H9 (cell line): ENCODE data around the gene PEX10. TPM values are rescaled to one million over a fixed set of nuclear protein-coding genes. Genes with fewer than 3 reads are reported as not detected.

Experiments
- DNase-seq: peaks from one replicate; pipeline ENCODE4 v3.0.0-alpha.2; 2017
- H2AFZ ChIP-seq: one replicate; pipeline ENCODE4 v1.6.1; 2013; ENCODE audit warnings: mild to moderate bottlenecking, low read length, control low read depth, moderate library complexity
- H2AK5ac ChIP-seq: 2 replicates; pipeline ENCODE4 v1.6.1; 2013; ENCODE audit warnings: low read length, control low read depth, mixed read lengths; ENCODE audit not compliant: insufficient read length
- H2BK120ac ChIP-seq: one replicate; pipeline ENCODE4 v1.6.1; 2013; ENCODE audit warnings: low read depth, mild to moderate bottlenecking, low read length, control low read depth, inconsistent platforms; ENCODE audit not compliant: poor library complexity, severe bottlenecking
- H2BK12ac ChIP-seq: 2 replicates; pipeline ENCODE4 v1.6.1; 2013; ENCODE audit warnings: low read length, control low read depth, mixed read lengths, low read depth; ENCODE audit not compliant: insufficient read length
- H2BK15ac ChIP-seq: 2 replicates; pipeline ENCODE4 v1.6.1; 2013; ENCODE audit warnings: low read depth, low read length, control low read depth
- H2BK20ac ChIP-seq: one replicate; pipeline ENCODE4 v1.6.1; 2013; ENCODE audit warnings: low read depth, mild to moderate bottlenecking, low read length, control low read depth, inconsistent platforms; ENCODE audit not compliant: poor library complexity, severe bottlenecking
- H2BK5ac ChIP-seq: 2 replicates; pipeline ENCODE4 v1.6.1; 2013; ENCODE audit warnings: low read length, control low read depth, mixed read lengths; ENCODE audit not compliant: insufficient read length
- H3K14ac ChIP-seq: 2 replicates; pipeline ENCODE4 v1.6.1; 2013; ENCODE audit warnings: low read length, control low read depth; ENCODE audit not compliant: insufficient read depth
- H3K18ac ChIP-seq: 2 replicates; pipeline ENCODE4 v1.6.1; 2013; ENCODE audit warnings: low read depth, mild to moderate bottlenecking, mixed read lengths, low read length, control low read depth; ENCODE audit not compliant: insufficient read length
- H3K23ac ChIP-seq: 2 replicates; pipeline ENCODE4 v1.6.1; 2013; ENCODE audit warnings: low read length, control low read depth, mixed read lengths, low read depth; ENCODE audit not compliant: insufficient read length
- H3K23me2 ChIP-seq: 2 replicates; pipeline ENCODE4 v1.6.1; 2013; ENCODE audit warnings: low read depth, mild to moderate bottlenecking, mixed read lengths, low read length, control low read depth; ENCODE audit not compliant: insufficient read length, poor library complexity, severe bottlenecking
- H3K27ac ChIP-seq: 2 replicates; pipeline ENCODE4 v1.5.1; 2013; ENCODE audit warnings: low read length, control low read depth, mixed read lengths, low read depth; ENCODE audit not compliant: insufficient read length
- H3K27me3 ChIP-seq: 2 replicates; pipeline ENCODE4 v1.6.1; 2013; ENCODE audit warnings: low read length, control low read depth, inconsistent platforms; ENCODE audit not compliant: insufficient read depth
- H3K4ac ChIP-seq: 2 replicates; pipeline ENCODE4 v1.6.1; 2013; ENCODE audit warnings: low read depth, mild to moderate bottlenecking, control low read depth, inconsistent platforms, low read length, moderate library complexity
- H3K4me1 ChIP-seq: 2 replicates; pipeline ENCODE4 v1.6.1; 2013; ENCODE audit warnings: low read length, control low read depth, inconsistent platforms; ENCODE audit not compliant: insufficient read depth
- H3K4me2 ChIP-seq: 2 replicates; pipeline ENCODE4 v1.6.1; 2013; ENCODE audit warnings: low read length, control low read depth, mixed read lengths; ENCODE audit not compliant: insufficient read length, insufficient read depth
- H3K56ac ChIP-seq: 2 replicates; pipeline ENCODE4 v1.6.1; 2013; ENCODE audit warnings: low read depth, mild to moderate bottlenecking, mixed read lengths, low read length, control low read depth; ENCODE audit not compliant: insufficient read length
- H3K79me1 ChIP-seq: 2 replicates; pipeline ENCODE4 v1.6.1; 2013; ENCODE audit warnings: low read depth, mild to moderate bottlenecking, moderate library complexity, low read length, control low read depth, inconsistent platforms; ENCODE audit not compliant: insufficient read depth, poor library complexity, severe bottlenecking
- H3K79me2 ChIP-seq: 2 replicates; pipeline ENCODE4 v1.6.1; 2013; ENCODE audit warnings: low read length, control low read depth, inconsistent platforms; ENCODE audit not compliant: insufficient read depth
- H3K9ac ChIP-seq: 2 replicates; pipeline ENCODE4 v1.6.1; 2013; ENCODE audit warnings: low read length, control low read depth, mixed read lengths; ENCODE audit not compliant: insufficient read length; ENCODE audit errors: extremely low read depth
- H3K9me3 ChIP-seq: one replicate; pipeline ENCODE4 v1.6.1; 2013; ENCODE audit warnings: low read depth, low read length, inconsistent platforms; ENCODE audit not compliant: control insufficient read depth
- H3T11ph ChIP-seq: one replicate; pipeline ENCODE4 v1.6.1; 2013; ENCODE audit warnings: mild to moderate bottlenecking, low read length, control low read depth, inconsistent platforms
- H4K20me1 ChIP-seq: one replicate; pipeline ENCODE4 v1.6.1; 2013; ENCODE audit not compliant: control insufficient read depth, insufficient read length, insufficient read depth
- H4K5ac ChIP-seq: 2 replicates; pipeline ENCODE4 v1.6.1; 2013; ENCODE audit warnings: low read depth, mild to moderate bottlenecking, mixed read lengths, low read length, control low read depth; ENCODE audit not compliant: insufficient read length
- H4K8ac ChIP-seq: replicated peaks from 2 replicates; pipeline ENCODE4 v1.6.1; 2013; ENCODE audit warnings: low read length, control low read depth, mixed read lengths, low read depth; ENCODE audit not compliant: insufficient read length
- H4K91ac ChIP-seq: 2 replicates; pipeline ENCODE4 v1.6.1; 2013; ENCODE audit warnings: low read depth, mild to moderate bottlenecking, moderate library complexity, mixed read lengths, low read length, control low read depth; ENCODE audit not compliant: insufficient read length
- H3K27ac Mint-ChIP-seq, 3 experiments: 2 replicates in 2 of 3; 3 replicates in 1 of 3; pipeline ENCODE4 v1.8.0; 2020 to 2021; ENCODE audit warnings: mixed read lengths in 3 of 3, mild to moderate bottlenecking in 1 of 3, moderate library complexity in 1 of 3
- H3K27me3 Mint-ChIP-seq: 2 replicates; pipeline ENCODE4 v1.8.0; 2021; ENCODE audit warnings: low read depth, mild to moderate bottlenecking, moderate library complexity, mixed read lengths
- H3K36me3 Mint-ChIP-seq, 3 experiments: 2 replicates in 2 of 3; 3 replicates in 1 of 3; pipeline ENCODE4 v1.8.0; 2020 to 2021; ENCODE audit warnings: low read depth in 3 of 3, mixed read lengths in 3 of 3; ENCODE audit not compliant: insufficient read depth in 1 of 3
- H3K4me1 Mint-ChIP-seq, 2 experiments: 2 replicates each; pipeline ENCODE4 v1.8.0; 2020; ENCODE audit warnings: mixed read lengths in 2 of 2
- H3K4me3 Mint-ChIP-seq, 2 experiments: 2 replicates in 1 of 2; 3 replicates in 1 of 2; pipeline ENCODE4 v1.8.0; 2020 to 2021; ENCODE audit warnings: mild to moderate bottlenecking in 2 of 2, mixed read lengths in 2 of 2, moderate library complexity in 1 of 2
- H3K9me3 Mint-ChIP-seq, 2 experiments: 2 replicates in 1 of 2; 3 replicates in 1 of 2; pipeline ENCODE4 v1.8.0; 2020; ENCODE audit warnings: mild to moderate bottlenecking in 2 of 2, mixed read lengths in 2 of 2, moderate library complexity in 1 of 2
- WGBS: extraction: QIAGEN DNeasy Blood & Tissue Kit; methylation state at CpG from one replicate; pipeline ENCODE4 v1.1.7; 2013; ENCODE audit warnings: missing lambda C conversion rate, low lambda C conversion rate, mixed read lengths; ENCODE audit not compliant: insufficient read length; ENCODE audit errors: extremely low coverage; 5-methylcytosine and 5-hydroxymethylcytosine counted together
- total RNA-seq: library from RNA; stranded (reverse); gene quantifications from 2 replicates; pipeline ENCODE4 v1.2.1, GENCODE V29; 2021
- TF ChIP-seq, protein P1 (sequence below): fragments of 200-600 bp; sonication (generic); conservative IDR thresholded peaks from 3 replicates; pipeline ENCODE4 v1.8.0; 2021; ENCODE audit warnings: antibody characterized with exemption, mild to moderate bottlenecking

Gene PEX10
- total RNA-seq, 1 experiment from 2014 or later: 34.4 TPM

- H2BK5ac ChIP-seq: no peak overlapping the region
- H3K27ac ChIP-seq: no peak overlapping the region
- Mint-ChIP-seq H3K27ac (no peak overlapping the region; a peak in 1 of 7 replicates), H3K4me3 (no peak overlapping the region), H3K27me3 (peaks cover 49% of the 10 kb centered on the region), H3K4me1 (peaks cover 3 to 15% of the 10 kb centered on the region in 2 experiments; a peak in 3 of 4 replicates), H3K36me3 (no peaks in the 10 kb centered on the region), H3K9me3 (no peaks in the 10 kb centered on the region)
- DNase-seq: no peak
- H3T11ph ChIP-seq: no peak overlapping the region
- no CpG with 5 or more reads among the region's 16 CpGs for WGBS
- no peaks in the 10 kb centered on the region for H4K20me1 ChIP-seq
- H3K9me3 ChIP-seq: no peaks in the 10 kb centered on the region
- no peak overlapping the region for H3K56ac ChIP-seq
- H2BK120ac ChIP-seq: no peak overlapping the region
- H3K27me3 ChIP-seq: peaks cover 14% of the 10 kb centered on the region; the same call in 1 of the 2 replicates
- no peak overlapping the region for H3K18ac ChIP-seq
- TF ChIP-seq, protein P1, sequence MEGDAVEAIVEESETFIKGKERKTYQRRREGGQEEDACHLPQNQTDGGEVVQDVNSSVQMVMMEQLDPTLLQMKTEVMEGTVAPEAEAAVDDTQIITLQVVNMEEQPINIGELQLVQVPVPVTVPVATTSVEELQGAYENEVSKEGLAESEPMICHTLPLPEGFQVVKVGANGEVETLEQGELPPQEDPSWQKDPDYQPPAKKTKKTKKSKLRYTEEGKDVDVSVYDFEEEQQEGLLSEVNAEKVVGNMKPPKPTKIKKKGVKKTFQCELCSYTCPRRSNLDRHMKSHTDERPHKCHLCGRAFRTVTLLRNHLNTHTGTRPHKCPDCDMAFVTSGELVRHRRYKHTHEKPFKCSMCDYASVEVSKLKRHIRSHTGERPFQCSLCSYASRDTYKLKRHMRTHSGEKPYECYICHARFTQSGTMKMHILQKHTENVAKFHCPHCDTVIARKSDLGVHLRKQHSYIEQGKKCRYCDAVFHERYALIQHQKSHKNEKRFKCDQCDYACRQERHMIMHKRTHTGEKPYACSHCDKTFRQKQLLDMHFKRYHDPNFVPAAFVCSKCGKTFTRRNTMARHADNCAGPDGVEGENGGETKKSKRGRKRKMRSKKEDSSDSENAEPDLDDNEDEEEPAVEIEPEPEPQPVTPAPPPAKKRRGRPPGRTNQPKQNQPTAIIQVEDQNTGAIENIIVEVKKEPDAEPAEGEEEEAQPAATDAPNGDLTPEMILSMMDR: no peak
- no peak overlapping the region for H4K5ac ChIP-seq
- H3K79me2 ChIP-seq: no peaks in the 10 kb centered on the region
- no peak overlapping the region for H3K9ac ChIP-seq
- no peak overlapping the region for H2BK20ac ChIP-seq
- H3K4me2 ChIP-seq: no peak overlapping the region
- no peak overlapping the region for H2AFZ ChIP-seq
- H4K8ac ChIP-seq: no peak overlapping the region
- peaks cover 6% of the 10 kb centered on the region for H3K23me2 ChIP-seq
- no peaks in the 10 kb centered on the region for H3K79me1 ChIP-seq
- no peak overlapping the region for H3K23ac ChIP-seq
- H3K14ac ChIP-seq: no peak overlapping the region
- H2BK15ac ChIP-seq: no peak overlapping the region
- H2BK12ac ChIP-seq: no peak overlapping the region
- no peak overlapping the region for H3K4ac ChIP-seq
- H3K4me1 ChIP-seq: no peaks in the 10 kb centered on the region; the same call in 1 of the 2 replicates
- no peak overlapping the region for H4K91ac ChIP-seq
- no peak overlapping the region for H2AK5ac ChIP-seq
These were observed 32.9 kb upstream of the PEX10 start for GRCh38 chr1:2445162-2445822.
